Kidney (tissue), 14 donors: ENCODE results near the gene PALM. TPM values are rescaled to one million over a fixed set of nuclear protein-coding genes. Genes with fewer than 3 reads are reported as not detected.

Experiments
- DNase-seq, 5 donors: peaks; one replicate each; pipeline ENCODE4 v3.0.0-alpha.2; 2013 to 2020
- FAIRE-seq: peaks from 2 replicates; lab custom pipeline; 2012; peaks lifted over from hg19 to GRCh38; lab: Jason Lieb, UNC
- H3K27ac ChIP-seq, 2 donors: one replicate each; pipeline ENCODE4 v1.7.0; 2013; ENCODE audit warnings: low read depth in 2 of 2, low read length in 2 of 2, inconsistent platforms in 1 of 2
- H3K27me3 ChIP-seq: one replicate; pipeline ENCODE4 v1.7.1; 2013; ENCODE audit warnings: low read length, inconsistent platforms; ENCODE audit not compliant: control insufficient read depth, insufficient read depth
- H3K36me3 ChIP-seq, 3 donors: one replicate each; pipeline versions ENCODE4 v1.7.0 to v1.7.1; 2013; ENCODE audit warnings: low read length in 3 of 3, control low read depth in 1 of 3, inconsistent platforms in 1 of 3; ENCODE audit not compliant: insufficient read depth in 3 of 3, control insufficient read depth in 2 of 3
- H3K4me1 ChIP-seq, 3 donors: one replicate each; pipeline versions ENCODE4 v1.7.0 to v1.7.1; 2013; ENCODE audit warnings: low read length in 3 of 3, inconsistent platforms in 1 of 3, low read depth in 1 of 3; ENCODE audit not compliant: control insufficient read depth in 2 of 3, insufficient read depth in 2 of 3
- H3K4me3 ChIP-seq, 3 donors: one replicate each; pipeline versions ENCODE4 v1.7.0 to v1.8.1; 2013; ENCODE audit warnings: low read length in 3 of 3, control low read depth in 1 of 3, inconsistent platforms in 1 of 3
- H3K9ac ChIP-seq, 3 donors: one replicate each; pipeline versions ENCODE4 v1.7.0 to v1.7.1; 2013; ENCODE audit warnings: low read length in 3 of 3, control low read depth in 1 of 3, inconsistent platforms in 1 of 3
- H3K9me3 ChIP-seq, 3 donors: one replicate each; pipeline versions ENCODE4 v1.7.0 to v1.7.1; 2013; ENCODE audit warnings: low read length in 3 of 3, control low read depth in 1 of 3, inconsistent platforms in 1 of 3; ENCODE audit not compliant: control insufficient read depth in 2 of 3, insufficient read depth in 1 of 3
- intact Hi-C: fragments of 100-400 bp; cut with DNase I; formaldehyde crosslinking; loops from one replicate; pipeline ENCODE4 v1.11.1; 2022
- polyA plus RNA-seq: library from polyadenylated mRNA; stranded (reverse); fragments of 350-450 nt; fragmentation: Illumina TruSeq; extraction: RNeasy Lipid Tissue Mini Kit (QIAGEN cat#74804); gene quantifications from one replicate; pipeline ENCODE4 v1.2.3, GENCODE V29; 2014; ENCODE audit warnings: low read depth, low replicate concordance; ENCODE audit not compliant: insufficient read depth
- total RNA-seq: library from RNA; stranded (reverse); fragmentation: NEBNext Ultra II Directional; extraction: Animal tissue kit (Norgen Biotek cat#: 25700); gene quantifications from one replicate; pipeline ENCODE4 v1.2.1, GENCODE V29; 2021
- TF ChIP-seq, protein P1 (sequence below): IDR thresholded peaks from 3 replicates; pipeline ENCODE4 v1.5.1; 2012; ENCODE audit warnings: mild to moderate bottlenecking, moderate library complexity, borderline replicate concordance; ENCODE audit not compliant: insufficient read depth; ENCODE audit errors: extremely low read depth
- donor health status: control.
- donor health status: control.
- donor health status: control.
- donor health status: control.
- donor health status: control.
- donor health status: DM: yes; HTN: yes; CAD: no.
- donor health status: Normal renal cell carcinoma (clear cell type).

PALM gene
- total and polyA plus RNA-seq, 2 donors from 2014 or later = 49.4 to 92.3 TPM

DNA sequence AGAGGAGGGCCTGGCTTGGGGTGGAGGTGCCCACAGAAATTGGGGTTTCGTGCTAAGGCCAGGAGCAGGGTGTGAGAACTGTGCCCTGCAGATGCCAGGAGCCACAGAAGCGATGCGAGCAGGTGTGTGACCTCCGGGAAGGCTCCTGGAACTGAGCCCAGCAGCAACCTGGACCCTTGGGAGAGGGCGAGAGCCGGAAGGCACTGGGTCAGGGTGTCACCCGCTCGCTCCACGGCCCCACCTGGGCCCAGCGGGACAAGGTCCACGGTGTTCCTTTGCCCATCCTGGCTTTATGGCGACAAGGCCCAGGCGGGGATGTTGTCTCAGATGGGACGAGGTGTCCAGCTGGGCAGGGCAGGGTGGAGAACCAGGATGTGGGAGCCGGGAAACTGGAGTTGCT is 46.3 kb downstream of the PALM start:
- DNase-seq (no peak), FAIRE-seq (no peak)
- peaks cover 0 to 3% (median 0%) of the 10 kb centered on the region in 3 donors for H3K9me3 ChIP-seq
- intact Hi-C loops = no loop called here
- H3K36me3 ChIP-seq = no peaks in the 10 kb centered on the region
- H3K4me1 ChIP-seq = peaks cover 0 to 8% (median 0%) of the 10 kb centered on the region in 3 donors
- no peak overlapping the region for H3K9ac ChIP-seq
- no peak overlapping the region for H3K27ac ChIP-seq
- H3K4me3 ChIP-seq = no peak overlapping the region
- TF ChIP-seq, protein P1, sequence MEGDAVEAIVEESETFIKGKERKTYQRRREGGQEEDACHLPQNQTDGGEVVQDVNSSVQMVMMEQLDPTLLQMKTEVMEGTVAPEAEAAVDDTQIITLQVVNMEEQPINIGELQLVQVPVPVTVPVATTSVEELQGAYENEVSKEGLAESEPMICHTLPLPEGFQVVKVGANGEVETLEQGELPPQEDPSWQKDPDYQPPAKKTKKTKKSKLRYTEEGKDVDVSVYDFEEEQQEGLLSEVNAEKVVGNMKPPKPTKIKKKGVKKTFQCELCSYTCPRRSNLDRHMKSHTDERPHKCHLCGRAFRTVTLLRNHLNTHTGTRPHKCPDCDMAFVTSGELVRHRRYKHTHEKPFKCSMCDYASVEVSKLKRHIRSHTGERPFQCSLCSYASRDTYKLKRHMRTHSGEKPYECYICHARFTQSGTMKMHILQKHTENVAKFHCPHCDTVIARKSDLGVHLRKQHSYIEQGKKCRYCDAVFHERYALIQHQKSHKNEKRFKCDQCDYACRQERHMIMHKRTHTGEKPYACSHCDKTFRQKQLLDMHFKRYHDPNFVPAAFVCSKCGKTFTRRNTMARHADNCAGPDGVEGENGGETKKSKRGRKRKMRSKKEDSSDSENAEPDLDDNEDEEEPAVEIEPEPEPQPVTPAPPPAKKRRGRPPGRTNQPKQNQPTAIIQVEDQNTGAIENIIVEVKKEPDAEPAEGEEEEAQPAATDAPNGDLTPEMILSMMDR = no peak
- H3K27me3 ChIP-seq = no peaks in the 10 kb centered on the region

DNA sequence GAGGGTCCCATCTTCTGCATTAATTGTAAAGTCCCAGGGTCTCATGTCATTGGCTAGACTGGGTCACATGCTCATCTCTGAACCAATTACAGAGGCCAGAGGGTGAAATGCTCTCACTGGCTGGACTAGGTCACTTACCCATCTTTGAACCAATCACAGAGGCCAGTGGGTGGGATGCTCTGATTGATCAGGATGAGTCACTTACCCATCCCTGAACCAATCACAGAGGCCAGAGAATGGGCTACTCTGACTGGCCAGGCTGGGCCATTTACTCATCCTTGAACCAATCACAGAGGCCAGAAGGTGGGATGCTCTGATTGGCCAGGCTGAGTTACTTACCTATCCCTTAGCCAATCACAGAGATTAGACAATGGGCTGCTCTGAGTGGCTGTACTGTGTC is 47.5 kb downstream of the PALM start:
- no peak for FAIRE-seq
- peaks cover 0 to 5% (median 0%) of the 10 kb centered on the region in 3 donors for H3K4me1 ChIP-seq
- no peaks in the 10 kb centered on the region for H3K36me3 ChIP-seq
- no peak overlapping the region for H3K9ac ChIP-seq
- no peak overlapping the region for H3K27ac ChIP-seq
- DNase-seq = no peak
- no peak overlapping the region for H3K4me3 ChIP-seq
- TF ChIP-seq, protein P1 = no peak
- intact Hi-C loops = no loop called here
- H3K27me3 ChIP-seq = no peaks in the 10 kb centered on the region
- peaks cover 0 to 3% (median 0%) of the 10 kb centered on the region in 3 donors for H3K9me3 ChIP-seq

DNA sequence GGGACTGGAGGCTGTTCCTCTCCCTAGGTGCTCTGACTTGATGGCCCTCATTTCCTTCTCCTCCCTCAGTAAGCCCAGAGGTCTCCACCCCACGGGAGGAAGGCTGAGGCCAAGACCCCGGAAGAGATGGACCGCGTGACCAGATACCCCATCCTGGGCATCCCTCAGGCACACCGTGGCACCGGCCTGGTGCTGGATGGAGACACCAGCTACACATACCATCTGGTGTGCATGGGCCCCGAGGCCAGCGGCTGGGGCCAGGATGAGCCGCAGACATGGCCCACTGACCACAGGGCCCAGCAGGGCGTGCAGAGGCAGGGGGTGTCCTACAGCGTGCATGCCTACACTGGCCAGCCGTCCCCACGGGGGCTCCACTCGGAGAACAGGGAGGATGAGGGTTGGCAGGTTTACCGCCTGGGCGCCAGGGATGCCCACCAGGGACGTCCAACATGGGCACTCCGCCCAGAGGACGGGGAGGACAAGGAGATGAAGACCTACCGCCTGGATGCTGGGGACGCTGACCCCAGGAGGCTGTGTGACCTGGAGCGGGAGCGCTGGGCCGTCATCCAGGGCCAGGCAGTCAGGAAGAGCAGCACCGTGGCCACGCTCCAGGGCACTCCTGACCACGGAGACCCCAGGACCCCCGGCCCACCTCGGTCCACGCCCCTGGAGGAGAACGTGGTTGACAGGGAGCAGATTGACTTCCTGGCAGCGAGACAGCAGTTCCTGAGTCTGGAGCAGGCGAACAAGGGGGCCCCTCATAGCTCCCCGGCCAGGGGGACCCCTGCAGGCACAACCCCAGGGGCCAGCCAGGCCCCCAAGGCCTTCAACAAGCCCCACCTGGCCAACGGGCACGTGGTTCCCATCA is 48.3 kb downstream of the PALM start:
- Histone ChIP-seq H3K4me3 (no peak overlapping the region), H3K36me3 (no peaks in the 10 kb centered on the region), H3K4me1 (peaks cover 0 to 5% (median 0%) of the 10 kb centered on the region in 3 donors), H3K27ac (no peak overlapping the region), H3K9ac (no peak overlapping the region), H3K27me3 (no peaks in the 10 kb centered on the region), H3K9me3 (peaks cover 0 to 3% (median 0%) of the 10 kb centered on the region in 3 donors)
- FAIRE-seq = no peak
- intact Hi-C loops = no loop called here
- TF ChIP-seq, protein P1 = no peak
- DNase-seq = no peak
